Skin epidermis (tissue), 12 donors: Measurements from ENCODE around the gene KRTAP9-3.
"Not testable (repeated sequence)": the region's sequence is repeated elsewhere in the genome, so short reads cannot be mapped to it uniquely, and the experiment has no call there.

ENCODE experiments used
- H3K27ac ChIP-seq, 21 experiments: fragments of 200-600 bp; sonication (generic) in 11 of 21; one replicate each; pipeline ENCODE4 v1.5.0; 2020; ENCODE audit warnings: mild to moderate bottlenecking in 3 of 21, inconsistent platforms in 2 of 21, moderate library complexity in 2 of 21
- H3K4me3 ChIP-seq, 7 experiments: fragments of 200-600 bp; sonication (generic) in 2 of 7; one replicate each; pipeline ENCODE4 v1.5.0; 2020; ENCODE audit warnings: inconsistent platforms in 2 of 7, mild to moderate bottlenecking in 2 of 7, moderate library complexity in 1 of 7

Gene KRTAP9-3

DNA sequence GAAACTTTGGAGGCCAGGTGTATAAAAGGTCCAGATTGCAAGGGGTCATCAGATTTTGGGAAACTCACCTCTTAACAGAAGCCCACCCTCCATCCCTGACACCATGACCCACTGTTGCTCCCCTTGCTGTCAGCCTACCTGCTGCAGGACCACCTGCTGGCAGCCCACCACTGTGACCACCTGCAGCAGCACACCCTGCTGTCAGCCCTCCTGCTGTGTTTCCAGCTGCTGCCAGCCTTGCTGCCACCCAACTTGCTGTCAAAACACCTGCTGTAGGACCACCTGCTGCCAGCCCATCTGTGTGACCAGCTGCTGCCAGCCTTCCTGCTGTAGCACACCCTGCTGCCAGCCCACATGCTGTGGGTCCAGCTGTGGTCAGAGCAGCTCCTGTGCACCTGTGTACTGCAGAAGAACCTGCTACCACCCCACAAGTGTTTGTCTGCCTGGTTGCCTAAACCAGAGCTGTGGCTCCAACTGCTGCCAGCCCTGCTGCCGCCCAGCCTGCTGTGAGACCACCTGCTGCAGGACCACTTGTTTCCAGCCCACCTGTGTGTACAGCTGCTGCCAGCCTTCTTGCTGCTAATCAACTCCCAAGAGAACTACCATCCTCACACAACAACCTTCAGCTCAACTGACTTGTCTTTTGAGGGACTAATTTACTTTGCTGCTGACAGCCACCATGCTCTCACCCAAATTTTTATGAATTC is at the start of gene KRTAP9-3:
Gene KRTAP9-3, plus strand, starts transcription at position 51 of the 707 bp plus-strand sequence. Its CDS starts 53 bp downstream, at position 104.
- not testable (repeated sequence) for H3K27ac ChIP-seq, H3K4me3 ChIP-seq

GRCh38 chr17:41184480-41184961 is 47.7 kb upstream of the KRTAP9-3 start, which contains the start of gene KRTAP4-1:
Gene KRTAP4-1, minus strand, starts transcription at chr17:41184911. Its CDS starts 57 bp downstream, at chr17:41184854.
- Histone ChIP-seq H3K27ac (no peak within 1 kb of the TSS), H3K4me3 (no peak within 1 kb of the TSS)

DNA sequence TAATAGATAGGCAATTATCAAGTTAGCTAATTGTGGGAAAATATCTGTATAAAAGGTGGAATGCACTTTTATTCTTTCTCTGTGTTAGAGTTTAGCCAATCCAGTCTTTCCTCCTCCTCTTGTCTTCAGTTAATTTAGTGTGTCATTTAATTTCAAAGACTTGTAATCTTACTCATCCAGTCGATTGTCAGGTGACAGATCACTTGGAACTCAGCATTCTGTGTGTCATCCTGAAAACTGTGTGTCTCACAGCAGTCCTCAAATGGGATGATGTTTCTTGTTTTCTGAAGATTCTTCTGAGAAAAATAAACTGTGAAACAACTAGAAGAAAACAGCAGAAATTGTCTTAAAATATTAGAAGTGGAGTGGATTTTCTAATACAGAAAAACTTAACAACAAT is 47.2 kb upstream of the KRTAP9-3 start:
- Histone ChIP-seq H3K27ac (no peak overlapping the region), H3K4me3 (no peak overlapping the region)

DNA sequence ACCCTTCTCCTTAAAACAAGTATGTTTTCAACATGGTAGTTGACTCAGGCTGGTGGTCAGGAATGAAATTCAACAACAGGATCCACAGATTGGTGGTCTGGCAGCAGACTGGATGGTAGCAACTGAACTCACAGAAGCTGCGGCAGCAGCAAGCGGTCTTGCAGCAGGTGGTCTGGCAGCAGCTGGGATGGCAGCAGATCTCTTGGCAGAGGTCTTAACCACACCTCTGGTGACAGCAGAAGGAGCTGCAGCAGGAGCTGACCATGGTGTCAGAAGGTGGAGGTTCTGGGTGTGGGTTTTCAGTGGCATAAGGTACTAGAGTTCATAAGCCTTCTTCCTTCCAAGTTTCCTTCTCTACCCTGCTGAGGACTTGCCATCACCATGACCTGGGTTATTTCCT is 45.4 kb upstream of the KRTAP9-3 start:
- Histone ChIP-seq H3K4me3 (no peak overlapping the region), H3K27ac (no peak overlapping the region)

- H3K4me3 ChIP-seq = not testable (repeated sequence)
Observed at GRCh38 chr17:41189837-41190318, 42.4 kb upstream of the KRTAP9-3 start, which contains the start of gene KRTAP9-1. Gene KRTAP9-1, plus strand, starts transcription at chr17:41189887. Its CDS starts 0 bp downstream, at chr17:41189887.

GRCh38 chr17:41190328-41190727 is 41.9 kb upstream of the KRTAP9-3 start:
- Histone ChIP-seq H3K4me3 (no peak overlapping the region), H3K27ac (no peak overlapping the region)

More at GRCh38 chr17:41189837-41190318, 42.4 kb upstream of the KRTAP9-3 start, which contains the start of gene KRTAP9-1:
- not testable (repeated sequence) for H3K27ac ChIP-seq

DNA sequence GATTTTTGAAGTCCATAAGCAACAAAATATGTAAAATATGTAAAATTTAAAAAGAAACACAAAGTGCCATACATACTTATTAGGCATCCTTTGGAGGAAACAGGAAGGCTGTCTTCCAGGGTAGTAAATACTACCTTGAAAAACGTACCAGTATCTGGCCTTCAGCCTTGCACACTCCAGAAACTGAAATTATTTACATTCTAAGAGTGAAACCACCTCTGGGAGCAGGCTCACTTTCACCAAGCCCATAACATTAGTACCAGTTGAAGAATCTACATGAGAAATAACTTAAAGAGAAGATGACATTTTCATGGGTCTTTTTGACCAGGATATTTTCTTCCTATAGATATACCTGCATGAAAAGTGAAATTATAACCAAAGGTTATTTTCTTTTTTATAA is 36.2 kb upstream of the KRTAP9-3 start:
- Histone ChIP-seq H3K27ac (no peak overlapping the region), H3K4me3 (no peak overlapping the region)

- no peak overlapping the region for H3K27ac ChIP-seq
- H3K4me3 ChIP-seq = no peak overlapping the region
Observed at GRCh38 chr17:41199421-41200078, 32.7 kb upstream of the KRTAP9-3 start.

DNA sequence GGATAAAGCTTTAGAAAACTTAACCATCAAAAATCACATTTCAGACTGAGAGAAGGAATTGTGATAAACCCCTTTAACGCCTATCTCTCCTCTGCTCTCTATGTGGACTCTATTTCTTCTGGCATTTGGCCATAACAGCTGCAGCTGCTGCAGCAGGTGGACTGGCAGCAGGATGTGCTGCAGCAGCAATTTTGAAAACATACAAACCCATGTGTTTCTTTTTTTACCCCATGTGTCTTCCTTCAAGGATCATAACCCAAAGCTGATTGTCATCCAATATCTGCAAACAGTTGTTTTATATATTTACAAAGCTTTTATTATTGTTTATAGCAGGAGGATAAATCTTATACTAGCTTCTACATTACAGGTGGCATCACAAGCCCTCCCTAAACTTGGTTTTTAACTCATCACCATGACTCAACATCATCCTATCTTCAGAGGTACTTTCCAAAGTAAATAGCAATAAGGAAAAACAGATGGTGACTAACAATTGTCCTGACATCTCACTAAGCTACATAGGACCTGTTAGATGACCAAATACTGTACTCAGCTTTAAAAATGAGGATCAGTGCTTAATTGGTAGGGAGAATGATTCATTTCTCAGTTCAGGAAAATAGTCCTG is 20.3 kb upstream of the KRTAP9-3 start:
- no peak overlapping the region for H3K27ac ChIP-seq
- no peak overlapping the region for H3K4me3 ChIP-seq

GRCh38 chr17:41212524-41213169 is 19.6 kb upstream of the KRTAP9-3 start:
- no peak overlapping the region for H3K4me3 ChIP-seq
- H3K27ac ChIP-seq = no peak overlapping the region

GRCh38 chr17:41215681-41216080 is 16.6 kb upstream of the KRTAP9-3 start:
- no peak overlapping the region for H3K4me3 ChIP-seq

DNA sequence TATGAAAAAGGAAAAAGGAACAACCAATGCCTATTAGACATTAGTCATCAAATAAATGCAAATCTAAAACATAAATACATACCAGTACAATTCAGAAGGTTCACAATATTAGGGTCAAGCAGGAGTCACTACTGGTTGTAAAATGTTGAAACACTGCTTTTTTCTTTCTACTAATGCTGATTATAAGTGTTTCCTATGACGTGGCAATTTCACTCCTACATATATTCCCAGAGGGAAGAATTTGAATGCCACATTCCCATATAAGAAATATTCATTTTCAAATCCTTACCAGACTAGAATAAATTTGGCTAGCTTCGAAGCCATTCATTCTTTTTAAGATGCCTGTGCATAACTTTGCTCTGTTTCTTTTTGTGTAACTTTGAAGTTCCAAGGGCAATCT is 8.4 kb upstream of the KRTAP9-3 start:
- H3K27ac ChIP-seq = no peak overlapping the region
- no peak overlapping the region for H3K4me3 ChIP-seq

More at GRCh38 chr17:41215681-41216080, 16.6 kb upstream of the KRTAP9-3 start:
- H3K27ac ChIP-seq = no peak overlapping the region

- Histone ChIP-seq H3K4me3 (no peak overlapping the region), H3K27ac (no peak overlapping the region)
Observed at GRCh38 chr17:41226051-41226450, 6.2 kb upstream of the KRTAP9-3 start.

DNA sequence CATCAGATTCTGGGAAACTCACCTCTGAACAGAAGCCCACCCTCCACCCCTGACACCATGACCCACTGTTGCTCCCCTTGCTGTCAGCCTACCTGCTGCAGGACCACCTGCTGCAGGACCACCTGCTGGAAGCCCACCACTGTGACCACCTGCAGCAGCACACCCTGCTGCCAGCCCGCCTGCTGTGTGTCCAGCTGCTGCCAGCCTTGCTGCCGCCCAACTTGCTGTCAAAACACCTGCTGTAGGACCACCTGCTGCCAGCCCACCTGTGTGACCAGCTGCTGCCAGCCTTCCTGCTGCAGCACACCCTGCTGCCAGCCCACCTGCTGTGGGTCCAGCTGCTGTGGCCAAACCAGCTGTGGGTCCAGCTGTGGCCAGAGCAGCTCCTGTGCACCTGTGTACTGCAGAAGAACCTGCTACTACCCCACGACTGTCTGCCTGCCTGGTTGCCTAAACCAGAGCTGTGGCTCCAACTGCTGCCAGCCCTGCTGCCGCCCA is 5.6 kb upstream of the KRTAP9-3 start, which contains the start of gene KRTAP9-2:
Gene KRTAP9-2, plus strand, starts transcription at position 51 of the 498 bp plus-strand sequence. Its CDS starts 7 bp downstream, at position 58.
- not testable (repeated sequence) for H3K27ac ChIP-seq, H3K4me3 ChIP-seq

DNA sequence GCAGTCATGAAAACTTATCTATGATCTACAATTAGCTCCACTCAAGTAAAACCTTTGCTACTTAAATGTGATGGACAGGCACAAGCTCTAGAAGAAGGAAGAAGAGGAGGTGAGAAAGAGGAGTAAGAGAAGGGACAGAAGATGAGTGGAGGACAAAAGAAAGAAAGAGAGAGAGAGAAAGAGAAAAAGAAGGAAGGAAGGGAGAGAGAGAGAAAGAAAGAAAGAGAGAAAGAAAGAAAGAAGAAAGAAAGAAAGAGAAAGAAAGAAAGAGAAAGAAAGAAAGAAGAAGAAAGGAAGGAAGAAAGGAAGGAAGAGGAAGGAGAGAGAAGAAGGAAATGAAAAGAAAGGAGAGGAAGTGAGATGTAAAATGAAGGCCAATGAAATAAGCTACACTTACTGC is 2.2 kb upstream of the KRTAP9-3 start:
- no peak overlapping the region for H3K4me3 ChIP-seq

DNA sequence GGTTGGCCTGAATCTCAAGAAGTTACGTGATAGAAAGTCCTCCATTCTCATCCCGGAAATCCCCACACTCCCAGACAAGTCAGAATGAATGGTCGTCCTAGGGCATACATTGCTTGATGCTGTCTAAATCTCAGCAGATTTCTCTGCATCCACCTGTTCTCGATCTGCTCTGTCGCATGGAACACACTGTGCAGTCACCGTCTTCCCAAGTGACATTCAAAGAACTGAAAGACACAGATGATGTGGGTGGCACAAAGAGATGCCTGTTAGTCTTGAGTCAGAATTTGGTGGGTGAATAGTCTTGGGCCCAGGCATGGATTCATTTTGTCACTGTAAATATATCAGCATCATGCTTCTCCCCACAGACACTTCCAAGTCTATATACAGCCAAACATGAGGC is 518 bp upstream of the KRTAP9-3 start:
- Histone ChIP-seq H3K4me3 (no peak overlapping the region), H3K27ac (no peak overlapping the region)

More for the DNA sequence above, 2.2 kb upstream of the KRTAP9-3 start:
- H3K27ac ChIP-seq = no peak overlapping the region

DNA sequence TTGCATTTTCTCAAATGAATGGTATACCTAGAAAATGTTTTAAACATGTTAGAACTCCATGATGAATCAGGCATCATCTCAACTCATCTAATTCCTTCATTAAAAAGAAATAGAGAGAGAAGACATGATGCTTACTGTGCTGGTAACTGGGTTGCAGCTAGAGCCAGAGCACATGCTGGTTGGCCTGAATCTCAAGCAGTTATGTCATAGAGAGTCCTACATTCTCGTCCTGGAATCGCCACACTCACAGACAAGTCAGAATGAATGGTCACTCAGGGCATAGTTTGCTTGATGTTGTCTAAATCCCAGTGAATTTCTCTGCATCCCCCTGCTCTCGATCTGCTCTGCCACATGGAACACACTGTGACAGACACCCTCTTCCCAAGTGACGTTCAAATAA is 4.9 kb downstream of the KRTAP9-3 start:
- not testable (repeated sequence) for H3K4me3 ChIP-seq, H3K27ac ChIP-seq

DNA sequence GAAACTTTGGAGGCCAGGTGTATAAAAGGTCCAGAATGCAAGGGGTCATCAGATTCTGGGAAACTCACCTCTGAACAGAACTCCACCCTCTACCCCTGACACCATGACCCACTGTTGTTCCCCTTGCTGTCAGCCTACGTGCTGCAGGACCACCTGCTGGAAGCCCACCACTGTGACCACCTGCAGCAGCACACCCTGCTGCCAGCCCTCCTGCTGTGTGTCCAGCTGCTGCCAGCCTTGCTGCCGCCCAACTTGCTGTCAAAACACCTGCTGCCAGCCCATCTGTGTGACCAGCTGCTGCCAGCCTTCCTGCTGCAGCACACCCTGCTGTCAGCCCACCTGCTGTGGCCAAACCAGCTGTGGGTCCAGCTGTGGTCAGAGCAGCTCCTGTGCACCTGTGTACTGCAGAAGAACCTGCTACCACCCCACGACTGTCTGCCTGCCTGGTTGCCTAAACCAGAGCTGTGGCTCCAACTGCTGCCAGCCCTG is 5.7 kb downstream of the KRTAP9-3 start, which contains the start of gene KRTAP9-8:
Gene KRTAP9-8, plus strand, starts transcription at position 51 of the 489 bp plus-strand sequence. Its CDS starts 53 bp downstream, at position 104.
- H3K27ac ChIP-seq, H3K4me3 ChIP-seq: not testable (repeated sequence)
